ENCODE measurements around the gene ICAM5. TPM values are rescaled to one million over a fixed set of nuclear protein-coding genes. Genes with fewer than 3 reads are reported as not detected.

Gene ICAM5
- total RNA-seq, 1 experiment from 2014 or later: 53.9 TPM

GRCh38 chr19:10332158-10332964, 42.6 kb downstream of the ICAM5 start (continued):
- TF ChIP-seq REST (IDR thresholded peaks at IDR 0.05; ENCODE audit: low read depth) (no peak), SIN3A (IDR thresholded peaks at IDR 0.05; ENCODE audit: low read depth) (no peak; the same call in 1 of the 2 replicates), CTCF (IDR thresholded peaks at IDR 0.05 in 2 of 3, conservative IDR thresholded peaks at IDR 0.05 in 1 of 3; ENCODE audit: borderline replicate concordance in 1 of 3, insufficient read depth in 1 of 3, low read depth in 2 of 3, low read length in 2 of 3) (no peak)

Measured in HCT116 (cell line).